ENCODE data around the gene PALB2. TPM values are rescaled to one million over a fixed set of nuclear protein-coding genes. Genes with fewer than 3 reads are reported as not detected.

The PALB2 gene
- total and polyA plus RNA-seq, 9 of the 15 experiments (the other 6 are each of a cell fraction or from before 2014, with no cell fraction given): 7.0 to 25.8 (median 15.2) TPM

DNA sequence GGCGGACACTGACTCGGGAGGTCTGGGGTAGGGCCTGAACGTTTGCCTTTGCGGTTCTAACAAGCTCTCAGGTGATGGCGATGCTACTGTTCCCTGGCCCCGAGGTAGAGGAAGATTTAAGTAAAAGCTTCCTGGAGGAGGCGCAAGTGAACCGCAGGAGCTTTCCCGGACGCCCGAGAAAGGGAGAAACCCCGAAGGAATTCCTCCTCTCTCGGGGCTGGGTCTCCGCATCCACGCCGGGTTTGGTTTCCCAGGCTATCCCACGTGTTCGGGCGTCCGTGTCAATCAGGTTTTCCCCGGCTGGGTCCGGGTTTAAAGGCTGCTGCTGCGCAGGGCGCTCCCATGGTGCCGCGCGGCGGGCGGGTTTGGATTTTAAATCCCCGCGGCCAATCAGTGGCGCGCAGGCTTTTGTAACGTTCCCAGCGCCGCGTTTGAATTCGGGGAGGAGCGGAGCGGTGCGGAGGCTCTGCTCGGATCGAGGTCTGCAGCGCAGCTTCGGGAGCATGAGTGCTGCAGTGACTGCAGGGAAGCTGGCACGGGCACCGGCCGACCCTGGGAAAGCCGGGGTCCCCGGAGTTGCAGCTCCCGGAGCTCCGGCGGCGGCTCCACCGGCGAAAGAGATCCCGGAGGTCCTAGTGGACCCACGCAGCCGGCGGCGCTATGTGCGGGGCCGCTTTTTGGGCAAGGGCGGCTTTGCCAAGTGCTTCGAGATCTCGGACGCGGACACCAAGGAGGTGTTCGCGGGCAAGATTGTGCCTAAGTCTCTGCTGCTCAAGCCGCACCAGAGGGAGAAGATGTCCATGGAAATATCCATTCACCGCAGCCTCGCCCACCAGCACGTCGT is 37.5 kb upstream of the PALB2 start, which contains the start of gene PLK1 (continued):
- TF ChIP-seq NR1H2 (CRISPR knock-in tag; IDR thresholded peaks at IDR 0.05): no peak; the same call in 1 of the 2 replicates
- no peak for TF ChIP-seq NCOR1 (IDR thresholded peaks at IDR 0.05)
- no peak for TF ChIP-seq BDP1 (IDR thresholded peaks at IDR 0.05; ENCODE audit: insufficient read depth, insufficient read length)
- TF ChIP-seq, protein P1, sequence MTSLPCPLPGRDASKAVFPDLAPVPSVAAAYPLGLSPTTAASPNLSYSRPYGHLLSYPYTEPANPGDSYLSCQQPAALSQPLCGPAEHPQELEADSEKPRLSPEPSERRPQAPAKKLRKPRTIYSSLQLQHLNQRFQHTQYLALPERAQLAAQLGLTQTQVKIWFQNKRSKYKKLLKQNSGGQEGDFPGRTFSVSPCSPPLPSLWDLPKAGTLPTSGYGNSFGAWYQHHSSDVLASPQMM (CRISPR knock-in tag; IDR thresholded peaks at IDR 0.05): no peak
- TF ChIP-seq, protein P2, sequence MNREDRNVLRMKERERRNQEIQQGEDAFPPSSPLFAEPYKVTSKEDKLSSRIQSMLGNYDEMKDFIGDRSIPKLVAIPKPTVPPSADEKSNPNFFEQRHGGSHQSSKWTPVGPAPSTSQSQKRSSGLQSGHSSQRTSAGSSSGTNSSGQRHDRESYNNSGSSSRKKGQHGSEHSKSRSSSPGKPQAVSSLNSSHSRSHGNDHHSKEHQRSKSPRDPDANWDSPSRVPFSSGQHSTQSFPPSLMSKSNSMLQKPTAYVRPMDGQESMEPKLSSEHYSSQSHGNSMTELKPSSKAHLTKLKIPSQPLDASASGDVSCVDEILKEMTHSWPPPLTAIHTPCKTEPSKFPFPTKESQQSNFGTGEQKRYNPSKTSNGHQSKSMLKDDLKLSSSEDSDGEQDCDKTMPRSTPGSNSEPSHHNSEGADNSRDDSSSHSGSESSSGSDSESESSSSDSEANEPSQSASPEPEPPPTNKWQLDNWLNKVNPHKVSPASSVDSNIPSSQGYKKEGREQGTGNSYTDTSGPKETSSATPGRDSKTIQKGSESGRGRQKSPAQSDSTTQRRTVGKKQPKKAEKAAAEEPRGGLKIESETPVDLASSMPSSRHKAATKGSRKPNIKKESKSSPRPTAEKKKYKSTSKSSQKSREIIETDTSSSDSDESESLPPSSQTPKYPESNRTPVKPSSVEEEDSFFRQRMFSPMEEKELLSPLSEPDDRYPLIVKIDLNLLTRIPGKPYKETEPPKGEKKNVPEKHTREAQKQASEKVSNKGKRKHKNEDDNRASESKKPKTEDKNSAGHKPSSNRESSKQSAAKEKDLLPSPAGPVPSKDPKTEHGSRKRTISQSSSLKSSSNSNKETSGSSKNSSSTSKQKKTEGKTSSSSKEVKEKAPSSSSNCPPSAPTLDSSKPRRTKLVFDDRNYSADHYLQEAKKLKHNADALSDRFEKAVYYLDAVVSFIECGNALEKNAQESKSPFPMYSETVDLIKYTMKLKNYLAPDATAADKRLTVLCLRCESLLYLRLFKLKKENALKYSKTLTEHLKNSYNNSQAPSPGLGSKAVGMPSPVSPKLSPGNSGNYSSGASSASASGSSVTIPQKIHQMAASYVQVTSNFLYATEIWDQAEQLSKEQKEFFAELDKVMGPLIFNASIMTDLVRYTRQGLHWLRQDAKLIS (CRISPR knock-in tag; IDR thresholded peaks at IDR 0.05): no peak; the same call in none of the 2 replicates
- no peak for TF ChIP-seq NBN (IDR thresholded peaks at IDR 0.05; ENCODE audit: low read depth)
- no peak for TF ChIP-seq CCNT2 (IDR thresholded peaks at IDR 0.05; ENCODE audit: borderline replicate concordance, extremely low read depth, insufficient read length, low read depth, low read length)
- TF ChIP-seq FUS (optimal IDR thresholded peaks at IDR 0.05; ENCODE audit: low read depth, low read length): no peak
- no peak for TF ChIP-seq SRSF9 (IDR thresholded peaks at IDR 0.05; ENCODE audit: borderline replicate concordance, low read depth, low read length)
- peak in 1 of 2 experiments; percentile 61; a peak in 2 of 4 replicates for TF ChIP-seq RCOR1 (IDR thresholded peaks at IDR 0.05; ENCODE audit: borderline replicate concordance in 1 of 2, low read depth in 2 of 2, low read length in 2 of 2)
- no peak for TF ChIP-seq HMG20B (CRISPR knock-in tag; IDR thresholded peaks at IDR 0.05)
- TF ChIP-seq, protein P3, sequence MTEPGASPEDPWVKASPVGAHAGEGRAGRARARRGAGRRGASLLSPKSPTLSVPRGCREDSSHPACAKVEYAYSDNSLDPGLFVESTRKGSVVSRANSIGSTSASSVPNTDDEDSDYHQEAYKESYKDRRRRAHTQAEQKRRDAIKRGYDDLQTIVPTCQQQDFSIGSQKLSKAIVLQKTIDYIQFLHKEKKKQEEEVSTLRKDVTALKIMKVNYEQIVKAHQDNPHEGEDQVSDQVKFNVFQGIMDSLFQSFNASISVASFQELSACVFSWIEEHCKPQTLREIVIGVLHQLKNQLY (CRISPR knock-in tag; conservative IDR thresholded peaks at IDR 0.05): peak in 1 of 2 experiments; percentile 82; a peak in 1 of 4 replicates
- no peak for TF ChIP-seq ZNF780A (CRISPR knock-in tag; IDR thresholded peaks at IDR 0.05)
- TF ChIP-seq, protein P4, sequence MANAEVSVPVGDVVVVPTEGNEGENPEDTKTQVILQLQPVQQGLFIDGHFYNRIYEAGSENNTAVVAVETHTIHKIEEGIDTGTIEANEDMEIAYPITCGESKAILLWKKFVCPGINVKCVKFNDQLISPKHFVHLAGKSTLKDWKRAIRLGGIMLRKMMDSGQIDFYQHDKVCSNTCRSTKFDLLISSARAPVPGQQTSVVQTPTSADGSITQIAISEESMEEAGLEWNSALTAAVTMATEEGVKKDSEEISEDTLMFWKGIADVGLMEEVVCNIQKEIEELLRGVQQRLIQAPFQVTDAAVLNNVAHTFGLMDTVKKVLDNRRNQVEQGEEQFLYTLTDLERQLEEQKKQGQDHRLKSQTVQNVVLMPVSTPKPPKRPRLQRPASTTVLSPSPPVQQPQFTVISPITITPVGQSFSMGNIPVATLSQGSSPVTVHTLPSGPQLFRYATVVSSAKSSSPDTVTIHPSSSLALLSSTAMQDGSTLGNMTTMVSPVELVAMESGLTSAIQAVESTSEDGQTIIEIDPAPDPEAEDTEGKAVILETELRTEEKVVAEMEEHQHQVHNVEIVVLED (CRISPR knock-in tag; IDR thresholded peaks at IDR 0.05): no peak
- peak in 1 of 2 experiments; percentile 58; a peak in 2 of 4 replicates for TF ChIP-seq TRIM24 (IDR thresholded peaks at IDR 0.05)
- peak; percentile 57 for TF ChIP-seq SMAD1 (IDR thresholded peaks at IDR 0.05; ENCODE audit: low read depth, low read length, partially characterized antibody)
- TF ChIP-seq EP400 (IDR thresholded peaks at IDR 0.05): peak; percentile 98
- no peak for TF ChIP-seq PRPF4 (IDR thresholded peaks at IDR 0.05; ENCODE audit: insufficient read depth, low read depth, low read length, poor library complexity, severe bottlenecking)
- TF ChIP-seq, protein P5, sequence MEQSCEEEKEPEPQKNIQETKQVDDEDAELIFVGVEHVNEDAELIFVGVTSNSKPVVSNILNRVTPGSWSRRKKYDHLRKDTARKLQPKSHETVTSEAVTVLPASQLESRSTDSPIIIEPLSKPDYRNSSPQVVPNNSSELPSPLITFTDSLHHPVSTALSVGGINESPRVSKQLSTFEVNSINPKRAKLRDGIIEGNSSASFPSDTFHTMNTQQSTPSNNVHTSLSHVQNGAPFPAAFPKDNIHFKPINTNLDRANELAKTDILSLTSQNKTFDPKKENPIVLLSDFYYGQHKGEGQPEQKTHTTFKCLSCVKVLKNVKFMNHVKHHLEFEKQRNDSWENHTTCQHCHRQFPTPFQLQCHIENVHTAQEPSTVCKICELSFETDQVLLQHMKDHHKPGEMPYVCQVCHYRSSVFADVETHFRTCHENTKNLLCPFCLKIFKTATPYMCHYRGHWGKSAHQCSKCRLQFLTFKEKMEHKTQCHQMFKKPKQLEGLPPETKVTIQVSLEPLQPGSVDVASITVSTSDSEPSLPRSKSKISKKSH (CRISPR knock-in tag; IDR thresholded peaks at IDR 0.05): no peak

Data from K562 (cell line).